Measurements from ENCODE around the gene IFNA1. TPM values are rescaled to one million over a fixed set of nuclear protein-coding genes. Genes with fewer than 3 reads are reported as not detected.
"Not testable (repeated sequence)": the region's sequence is repeated elsewhere in the genome, so short reads cannot be mapped to it uniquely, and the experiment has no call there.

The IFNA1 gene
- total RNA-seq, 1 donor from 2014 or later: not detected

DNA sequence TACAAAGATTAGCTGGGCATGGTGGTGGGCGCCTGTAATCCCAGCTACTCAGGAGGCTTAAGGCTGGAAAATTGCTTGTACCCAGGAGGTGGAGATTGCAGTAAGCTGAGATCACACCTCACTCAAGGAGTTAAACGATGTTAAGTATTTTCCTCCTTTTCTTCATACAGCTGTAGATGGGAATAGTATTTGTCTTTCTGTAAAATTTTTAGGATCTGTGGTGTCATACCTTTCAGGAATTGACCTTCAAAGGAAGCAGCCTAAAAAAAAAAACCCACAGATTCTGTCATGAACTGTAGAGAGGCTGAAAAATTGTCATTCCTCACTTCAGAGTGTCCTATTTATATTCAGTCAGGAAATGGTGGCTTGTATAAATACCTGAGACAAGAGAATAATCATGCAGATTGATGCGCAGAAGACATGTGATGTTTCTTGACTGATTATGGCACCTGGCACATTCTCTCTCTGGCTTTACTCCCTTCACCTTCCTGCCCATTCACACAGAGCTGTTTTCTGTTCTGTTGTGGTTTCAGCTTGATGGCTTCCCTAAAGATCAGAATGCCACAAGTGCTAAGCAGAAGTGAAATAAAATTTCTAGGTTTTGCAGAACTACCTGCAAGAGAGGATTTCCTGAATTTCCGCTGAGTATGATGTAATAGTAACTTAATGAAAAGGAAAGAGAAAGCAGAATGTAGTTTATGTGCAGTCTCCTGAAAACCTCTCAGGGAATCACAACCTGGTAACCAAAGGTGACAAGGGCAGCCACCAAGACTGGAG lies 3.8 kb downstream of the IFNA1 start:
- DNase-seq (ENCODE audit: low spot score): no peak

DNA sequence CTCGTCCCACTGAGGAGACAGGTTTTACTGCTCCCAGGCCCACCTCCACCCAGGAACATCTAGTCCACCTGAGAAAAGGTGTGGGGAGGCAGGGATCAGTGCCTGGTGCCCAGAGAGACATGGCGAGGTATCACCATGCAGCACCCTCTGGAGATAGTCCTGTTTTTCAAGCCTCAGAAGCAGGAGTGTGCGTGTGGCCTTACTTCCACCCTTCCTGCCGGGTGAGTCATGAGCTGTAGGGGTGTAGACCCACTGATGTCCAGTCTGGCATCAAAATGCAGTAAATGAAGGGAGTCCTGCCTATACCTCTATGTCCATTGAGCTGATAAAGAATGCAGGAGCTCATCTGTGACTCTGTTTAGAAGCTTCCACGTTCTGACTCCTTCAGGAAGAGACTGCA lies 9.1 kb downstream of the IFNA1 start:
- not testable (repeated sequence) for DNase-seq (ENCODE audit: low spot score)

DNA sequence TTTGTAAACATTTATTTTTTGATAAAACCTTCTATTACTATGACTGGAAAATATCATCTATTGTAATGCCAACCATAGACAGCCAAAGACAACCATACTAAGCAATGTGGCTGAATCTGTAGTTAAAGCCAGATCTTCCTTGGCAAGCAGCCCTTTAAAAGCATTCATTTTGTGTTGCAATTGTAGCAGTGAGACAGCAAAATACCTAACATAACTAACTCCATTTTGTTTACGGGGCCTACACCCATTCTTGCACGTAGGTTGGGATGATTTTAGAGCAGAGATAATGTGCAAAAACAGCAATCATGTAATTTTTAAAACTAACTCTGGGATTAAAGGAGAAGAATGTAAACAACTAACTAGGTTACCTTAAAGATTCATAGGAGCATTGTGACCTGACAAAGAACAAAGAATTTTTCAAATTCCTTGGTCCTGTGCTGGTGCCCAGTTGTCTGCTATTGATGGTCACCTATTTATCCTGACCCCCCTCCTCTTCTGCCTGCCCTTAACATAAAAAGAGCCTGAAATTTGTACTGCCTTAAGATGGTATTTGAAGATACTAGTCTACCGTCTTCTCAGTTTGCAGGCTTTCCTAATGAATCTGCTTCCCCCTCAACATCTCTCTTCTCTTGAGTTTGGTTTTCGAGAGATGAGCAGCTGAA lies 10.6 kb downstream of the IFNA1 start:
- DNase-seq (ENCODE audit: low spot score): no peak

DNA sequence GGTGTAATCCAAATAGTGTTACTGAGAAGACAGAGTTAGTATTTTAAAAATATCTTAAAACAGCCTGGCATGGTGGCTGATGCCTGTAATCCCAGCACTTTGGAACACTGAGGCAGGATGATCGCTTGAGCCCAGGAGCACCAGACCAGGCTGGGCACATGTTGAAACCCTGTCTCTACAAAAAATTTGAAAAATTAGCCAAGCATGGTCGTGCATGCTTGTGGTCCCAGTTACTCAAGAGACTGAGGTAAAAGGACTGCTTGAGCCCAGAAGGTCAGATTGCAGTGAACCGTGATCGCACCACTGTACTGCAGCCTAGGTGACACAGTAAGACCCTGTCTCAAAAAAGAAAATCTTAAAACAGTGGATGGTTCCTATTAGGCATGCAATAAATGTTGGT lies 12.4 kb downstream of the IFNA1 start:
- DNase-seq (ENCODE audit: low spot score): no peak

DNA sequence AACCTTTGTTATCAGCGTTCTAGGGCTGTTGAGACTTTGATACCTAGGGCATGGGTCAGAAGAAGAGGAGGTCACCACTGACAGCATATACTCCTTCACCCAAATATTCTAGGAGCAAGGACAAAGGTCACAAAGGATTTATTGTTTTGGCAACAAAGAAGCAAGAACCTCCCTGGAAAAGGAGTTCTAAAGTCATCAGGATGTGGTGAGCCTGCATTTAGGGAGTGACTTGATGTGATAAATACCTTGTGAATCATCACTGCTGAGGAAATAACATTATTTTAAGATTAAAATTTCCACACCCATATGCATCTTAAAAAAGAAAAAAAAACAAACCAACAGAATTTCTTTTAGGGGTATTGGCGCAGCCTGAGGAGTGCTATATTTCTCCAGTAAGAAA lies 13.9 kb downstream of the IFNA1 start:
- DNase-seq (ENCODE audit: low spot score): no peak

DNA sequence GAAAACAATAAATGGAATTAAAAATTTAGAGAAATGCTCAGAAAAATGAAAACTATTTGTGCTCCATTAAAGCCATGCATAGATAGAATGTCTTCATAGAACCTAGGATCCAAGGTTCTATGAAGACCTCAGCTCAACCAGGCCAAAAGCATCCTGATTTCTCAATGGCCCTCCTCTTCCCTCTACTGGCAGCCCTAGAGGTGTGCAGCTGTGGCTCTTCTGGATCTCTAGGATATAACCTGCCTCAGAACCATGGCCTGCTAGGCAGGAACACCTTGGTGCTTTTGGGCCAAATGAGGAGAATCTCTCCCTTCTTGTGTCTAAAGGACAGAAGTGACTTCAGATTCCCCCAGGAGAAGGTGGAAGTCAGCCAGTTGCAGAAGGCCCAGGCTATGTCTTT lies 15.1 kb downstream of the IFNA1 start:
- no peak for DNase-seq (ENCODE audit: low spot score)

DNA sequence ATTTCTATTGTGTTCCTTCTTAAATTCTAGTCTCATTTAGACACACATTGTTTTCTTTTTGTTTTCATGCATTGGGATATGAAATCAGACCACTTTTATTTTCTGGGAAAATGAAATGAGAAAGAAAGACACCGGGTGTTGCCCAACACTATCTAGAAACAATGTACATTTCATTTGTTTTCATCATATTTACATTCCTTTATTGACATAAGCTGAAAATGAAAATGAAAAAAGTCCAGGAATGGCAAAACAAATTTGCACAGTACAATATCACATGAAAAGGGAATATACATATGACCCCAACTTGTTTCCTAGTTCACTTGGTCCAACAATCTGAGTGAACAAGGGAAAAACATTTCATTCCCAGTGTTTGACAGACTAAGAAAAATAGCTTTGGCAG lies 21.1 kb downstream of the IFNA1 start:
- DNase-seq (ENCODE audit: low spot score): no peak

DNA sequence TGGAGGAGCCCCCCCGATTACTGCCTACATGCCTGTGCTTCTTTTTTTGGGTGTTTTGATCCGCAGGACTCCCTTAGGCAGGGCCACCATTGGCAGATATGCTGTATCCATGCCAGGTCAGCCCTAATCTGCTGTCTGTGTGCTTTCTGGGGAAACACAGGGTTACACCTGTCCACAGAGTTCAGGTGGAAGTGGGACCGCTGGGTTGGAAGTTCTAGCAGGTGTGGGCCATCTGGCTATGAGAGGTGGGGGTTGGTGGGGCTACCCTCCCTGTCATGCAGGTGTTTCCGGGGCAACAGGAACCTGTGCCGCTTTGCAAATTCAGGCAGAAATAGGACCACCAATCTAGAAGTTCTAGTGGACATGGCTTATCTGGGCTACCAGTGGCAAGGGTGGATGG lies 24.9 kb downstream of the IFNA1 start:
- DNase-seq (ENCODE audit: low spot score): no peak

DNA sequence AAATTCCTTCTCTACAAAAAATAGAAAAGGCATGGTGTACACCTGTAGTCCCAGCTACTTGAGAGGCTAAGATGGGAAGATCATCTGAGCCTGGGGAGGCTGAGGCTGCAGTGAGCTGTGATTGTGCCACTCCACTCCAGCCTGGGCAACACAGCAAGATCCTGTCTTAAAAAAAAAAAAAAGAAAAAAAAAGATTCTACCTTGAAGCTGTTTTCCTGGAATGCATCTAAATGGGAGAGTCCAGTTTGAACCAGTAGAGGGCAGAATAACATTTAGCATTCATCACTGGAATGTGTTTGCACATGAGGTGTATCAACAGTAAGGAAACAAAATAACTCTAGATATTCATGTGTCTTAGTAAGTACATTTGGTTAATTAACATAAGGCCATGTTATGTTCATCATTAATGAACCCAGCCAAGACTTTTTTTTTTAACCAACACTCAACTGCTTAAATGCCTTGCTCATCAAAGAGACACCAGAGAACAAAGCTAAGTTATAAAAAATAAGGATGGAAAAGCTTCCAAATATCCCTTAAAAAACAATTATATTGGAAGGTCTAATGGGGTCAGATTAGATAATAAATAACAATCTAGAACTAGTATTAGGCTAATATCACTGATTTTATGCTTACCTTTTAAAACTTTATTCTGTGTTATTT lies 25.8 kb downstream of the IFNA1 start:
- no peak for DNase-seq (ENCODE audit: low spot score)

DNA sequence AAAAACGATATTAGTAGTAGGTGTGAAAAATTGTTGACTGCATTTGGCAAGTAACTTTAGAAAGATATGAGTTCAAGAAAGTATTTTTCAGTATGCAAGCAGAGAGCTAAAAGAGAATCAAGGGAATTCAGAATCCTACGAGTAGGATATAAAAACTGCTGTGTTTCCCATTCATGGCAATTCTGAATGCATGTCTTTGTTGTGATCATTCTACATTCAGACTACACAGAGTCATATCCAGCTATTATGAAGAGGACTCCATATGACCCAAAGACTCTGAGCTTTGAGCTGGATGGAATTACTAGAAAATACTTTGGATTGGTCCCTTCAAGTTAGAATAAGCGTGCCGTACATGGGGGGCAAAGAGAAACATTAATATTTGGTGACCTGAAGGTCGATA lies 29.9 kb downstream of the IFNA1 start:
- DNase-seq (ENCODE audit: low spot score): no peak

DNA sequence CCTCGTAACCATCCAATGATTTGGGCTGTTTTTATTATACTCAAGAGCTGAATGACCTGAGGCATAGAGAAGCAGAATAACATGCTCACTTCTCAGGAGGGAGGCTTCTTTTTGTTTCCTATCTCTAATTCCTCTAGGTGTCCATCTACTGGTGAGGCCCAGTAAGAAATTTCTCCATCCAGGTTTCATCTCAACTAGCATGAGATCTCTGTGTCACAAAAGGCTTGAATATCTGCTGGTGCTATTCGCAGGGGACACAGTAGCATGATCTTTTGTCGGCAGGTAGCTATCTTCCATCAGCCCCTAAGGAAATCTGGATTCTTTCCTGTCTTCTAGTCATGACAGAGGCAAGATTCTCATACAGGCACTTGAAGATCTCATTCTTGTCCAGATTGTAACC lies 33.0 kb downstream of the IFNA1 start:
- DNase-seq (ENCODE audit: low spot score): no peak

DNA sequence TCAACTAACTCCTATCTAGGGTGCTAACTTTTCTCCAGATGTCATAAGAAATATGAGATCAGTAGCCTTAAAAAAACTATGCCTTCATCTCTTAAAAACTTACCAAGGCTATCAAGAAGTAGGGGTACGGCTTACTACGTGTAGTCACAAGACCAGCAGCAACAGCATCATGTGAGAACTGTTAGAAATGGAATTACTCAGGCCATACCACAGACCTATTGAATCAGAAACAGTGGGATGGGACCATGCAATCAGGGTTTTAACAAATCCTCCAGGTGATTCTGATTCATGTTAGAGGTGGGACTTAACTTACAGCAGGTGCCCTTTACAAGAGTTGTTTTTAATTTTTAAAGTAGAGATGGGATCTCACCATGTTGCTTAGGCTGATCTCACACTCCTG lies 37.2 kb downstream of the IFNA1 start:
- no peak for DNase-seq (ENCODE audit: low spot score)

DNA sequence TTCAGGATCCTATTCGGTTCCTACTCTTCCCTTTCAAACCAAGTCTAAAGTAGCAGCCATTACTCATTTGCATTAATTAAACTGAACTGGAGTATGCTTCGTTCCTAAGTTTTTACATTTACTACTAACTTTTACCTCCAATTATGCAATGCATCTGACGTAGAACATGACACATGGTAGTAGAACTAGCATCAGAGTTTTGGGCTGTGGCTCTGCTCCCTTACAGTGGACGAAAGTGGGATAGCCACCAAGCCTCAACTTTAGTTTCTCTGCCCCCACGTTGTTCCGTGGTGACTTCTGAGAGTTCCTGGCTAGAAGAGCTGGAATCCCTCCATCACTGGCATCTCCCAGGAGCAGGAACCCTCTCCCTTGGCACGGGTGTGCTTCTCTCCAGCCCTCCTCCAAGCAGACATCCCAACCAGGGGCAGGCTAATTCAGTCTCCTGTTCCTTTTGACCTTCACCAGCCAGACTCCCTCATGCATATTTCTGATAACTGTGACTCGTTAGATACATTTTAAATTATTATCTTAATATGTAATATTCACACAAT lies 39.0 kb downstream of the IFNA1 start:
- DNase-seq (ENCODE audit: low spot score): no peak

DNA sequence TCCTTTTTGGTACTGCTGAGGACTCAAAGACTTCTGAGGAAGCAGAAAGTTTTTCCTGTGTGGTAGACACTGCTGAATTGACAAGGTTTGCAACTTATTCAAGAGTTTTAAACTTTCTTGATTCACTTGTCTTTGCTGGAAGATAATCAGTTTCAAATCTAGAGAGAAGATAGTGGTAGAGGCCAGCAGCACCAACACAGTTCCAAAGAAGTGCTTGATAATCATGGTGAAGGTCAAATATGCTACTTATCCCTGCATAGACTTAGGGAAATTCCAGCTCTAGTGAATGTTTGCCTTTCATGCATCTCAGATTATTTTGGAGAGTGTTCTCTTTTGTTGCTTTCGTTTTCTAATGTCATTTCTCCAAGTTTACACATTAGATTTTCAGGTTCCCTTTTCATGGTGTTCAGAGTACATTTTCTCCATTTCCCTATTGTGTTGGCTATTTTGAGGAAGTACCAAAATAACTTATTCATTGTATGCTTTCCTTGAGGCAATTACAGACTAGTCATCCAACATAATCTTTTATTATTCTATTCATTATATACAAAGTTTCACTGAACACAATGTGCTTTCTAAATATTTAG lies 41.3 kb downstream of the IFNA1 start:
- no peak for DNase-seq (ENCODE audit: low spot score)

DNA sequence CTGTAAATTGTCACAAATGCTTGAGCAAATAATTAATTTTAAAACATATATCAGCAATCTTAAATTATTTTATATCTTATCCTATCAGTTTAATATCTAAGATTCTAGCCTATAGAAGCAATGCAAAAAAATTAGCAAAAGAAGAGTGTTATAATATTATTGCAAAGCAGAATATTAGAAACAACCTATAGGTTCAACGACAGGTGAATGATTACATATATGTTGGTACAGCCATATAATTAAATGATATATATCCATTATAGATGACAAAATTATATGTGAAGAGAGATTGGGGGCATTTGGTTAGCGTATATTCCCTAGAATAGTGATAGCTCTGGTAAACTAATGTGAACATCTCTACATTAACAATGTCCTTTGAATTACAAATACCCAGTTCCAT lies 42.0 kb downstream of the IFNA1 start, which contains the start of gene IFNE:
Gene IFNE, minus strand, starts transcription at position 101 of the 400 bp plus-strand sequence. CDS start 619 bp downstream, outside the sequence.
- no peak for DNase-seq (ENCODE audit: low spot score)

Other genes starting within 250 kb of the IFNA1 start
- gene IFNA7, start 238.2 kb upstream of the IFNA1 start, total RNA-seq: not detected
- not detected for gene IFNA10, start 233.3 kb upstream of the IFNA1 start, total RNA-seq
- not detected for gene IFNA16, start 223.1 kb upstream of the IFNA1 start, total RNA-seq
- not detected for gene IFNA17, start 212.2 kb upstream of the IFNA1 start, total RNA-seq
- gene IFNA14, start 200.4 kb upstream of the IFNA1 start, total RNA-seq: not detected
- not detected for gene IFNA5, start 135.1 kb upstream of the IFNA1 start, total RNA-seq
- 27.8 TPM for gene KLHL9, start 105.0 kb upstream of the IFNA1 start, total RNA-seq
- gene IFNA6, start 89.6 kb upstream of the IFNA1 start, total RNA-seq: not detected
- not detected for gene IFNA13, start 72.4 kb upstream of the IFNA1 start, total RNA-seq
- gene IFNA2, start 55.0 kb upstream of the IFNA1 start, total RNA-seq: not detected
- not detected for gene IFNA8, start 31.3 kb upstream of the IFNA1 start, total RNA-seq
- 5.4 TPM for gene IFNE, start 41.9 kb downstream of the IFNA1 start, total RNA-seq